Measurements from ENCODE around the gene CYP3A5.
"Not testable (repeated sequence)": the region's sequence is repeated elsewhere in the genome, so short reads cannot be mapped to it uniquely, and the experiment has no call there.

CYP3A5 gene

GRCh38 chr7:99709838-99710578 lies 30.2 kb upstream of the CYP3A5 start:
- no peak overlapping the region for H3K4me3 ChIP-seq (replicated peaks in 1 of 2; ENCODE audit: low read depth in 2 of 2, low read length in 2 of 2)
- TF ChIP-seq CTCF (IDR thresholded peaks at IDR 0.05; ENCODE audit: low read depth, low read length): no peak
- no peak for DNase-seq (ENCODE audit: low read depth in 2 of 2)

- no peak overlapping the region for H3K4me3 ChIP-seq (replicated peaks in 1 of 2; ENCODE audit: low read depth in 2 of 2, low read length in 2 of 2)
- no peak for TF ChIP-seq CTCF (IDR thresholded peaks at IDR 0.05; ENCODE audit: low read depth, low read length)
- no peak for DNase-seq (ENCODE audit: low read depth in 2 of 2)
These were observed 29.5 kb upstream of the CYP3A5 start for GRCh38 chr7:99709260-99709659.

GRCh38 chr7:99707096-99707495 lies 27.3 kb upstream of the CYP3A5 start:
- no peak for TF ChIP-seq CTCF (IDR thresholded peaks at IDR 0.05; ENCODE audit: low read depth, low read length)
- peak; percentile 2 to 34 for DNase-seq (ENCODE audit: low read depth in 2 of 2)
- H3K4me3 ChIP-seq (replicated peaks in 1 of 2; ENCODE audit: low read depth in 2 of 2, low read length in 2 of 2): no peak overlapping the region

GRCh38 chr7:99699946-99700345 lies 20.1 kb upstream of the CYP3A5 start:
- TF ChIP-seq CTCF (IDR thresholded peaks at IDR 0.05; ENCODE audit: low read depth, low read length): no peak
- DNase-seq (ENCODE audit: low read depth in 2 of 2): no peak
- H3K4me3 ChIP-seq (replicated peaks in 1 of 2; ENCODE audit: low read depth in 2 of 2, low read length in 2 of 2): no peak overlapping the region

- H3K4me3 ChIP-seq (replicated peaks in 1 of 2; ENCODE audit: low read depth in 2 of 2, low read length in 2 of 2): not testable (repeated sequence)
- peak in 1 of 2 donors; percentile 10 for DNase-seq (ENCODE audit: low read depth in 2 of 2)
These were observed 19.3 kb upstream of the CYP3A5 start for GRCh38 chr7:99698867-99699730.

GRCh38 chr7:99694912-99695304 lies 15.1 kb upstream of the CYP3A5 start:
- DNase-seq (ENCODE audit: low read depth in 2 of 2): no peak
- TF ChIP-seq CTCF (IDR thresholded peaks at IDR 0.05; ENCODE audit: low read depth, low read length): no peak
- no peak overlapping the region for H3K4me3 ChIP-seq (replicated peaks in 1 of 2; ENCODE audit: low read depth in 2 of 2, low read length in 2 of 2)

GRCh38 chr7:99694201-99694911 lies 14.6 kb upstream of the CYP3A5 start:
- TF ChIP-seq CTCF (IDR thresholded peaks at IDR 0.05; ENCODE audit: low read depth, low read length): no peak
- no peak for DNase-seq (ENCODE audit: low read depth in 2 of 2)
- no peak overlapping the region for H3K4me3 ChIP-seq (replicated peaks in 1 of 2; ENCODE audit: low read depth in 2 of 2, low read length in 2 of 2)

All from cardiac fibroblast (primary cell).